Sigmoid colon (tissue), 7 donors: ENCODE results near the gene DDX31. TPM values are rescaled to one million over a fixed set of nuclear protein-coding genes. Genes with fewer than 3 reads are reported as not detected.

Experiments
- DNase-seq: peaks from one replicate; pipeline ENCODE4 v3.0.0-alpha.2; 2019
- H3K27ac ChIP-seq, 4 donors: fragments of 200-600 bp; sonication (generic); one replicate each; pipeline ENCODE4 v1.5.1; 2016 to 2019; ENCODE audit warnings: mild to moderate bottlenecking in 1 of 4
- H3K27me3 ChIP-seq, 3 donors: fragments of 200-600 bp; sonication (generic); one replicate each; pipeline ENCODE4 v1.5.1; 2019; ENCODE audit warnings: mild to moderate bottlenecking in 1 of 3
- H3K36me3 ChIP-seq, 4 donors: fragments of 200-600 bp; sonication (generic); one replicate each; pipeline ENCODE4 v1.5.1; 2016 to 2019
- H3K4me1 ChIP-seq, 4 donors: fragments of 200-600 bp; sonication (generic); one replicate each; pipeline ENCODE4 v1.5.1; 2017 to 2019
- H3K4me3 ChIP-seq, 4 donors: fragments of 200-600 bp; sonication (generic); one replicate each; pipeline ENCODE4 v1.5.1; 2017 to 2019; ENCODE audit warnings: mild to moderate bottlenecking in 2 of 4, moderate library complexity in 1 of 4
- H3K9me3 ChIP-seq, 4 donors: fragments of 200-600 bp in 3 of 4; sonication (generic) in 3 of 4; one replicate each; pipeline versions ENCODE4 v1.5.1 to v1.6.1; 2013 to 2019
- CTCF ChIP-seq, 4 experiments: fragments of 450-650 bp in 3 of 4; fragments of 200-600 bp in 1 of 4; IDR thresholded peaks; one replicate each; pipeline ENCODE4 v1.5.1; 2016 to 2019; ENCODE audit warnings: antibody characterized with exemption in 4 of 4, mild to moderate bottlenecking in 3 of 4, moderate library complexity in 2 of 4
- EP300 ChIP-seq, 4 donors: sonication (generic); formaldehyde crosslinking; IDR thresholded peaks; one replicate each; pipeline ENCODE4 v1.6.1; 2017; ENCODE audit warnings: antibody characterized with exemption in 4 of 4
- POLR2A ChIP-seq, 2 donors: fragments of 450-650 bp; IDR thresholded peaks; one replicate each; pipeline ENCODE4 v1.6.1; 2016; ENCODE audit warnings: antibody characterized with exemption in 2 of 2, mild to moderate bottlenecking in 2 of 2, moderate library complexity in 2 of 2
- POLR2AphosphoS5 ChIP-seq, 4 donors: sonication (generic); formaldehyde crosslinking; IDR thresholded peaks; one replicate each; pipeline ENCODE4 v1.6.1; 2017; ENCODE audit warnings: antibody characterized with exemption in 4 of 4
- WGBS, 2 donors: extraction: QIAGEN DNeasy Blood & Tissue Kit; methylation state at CpG; one replicate each; pipeline ENCODE4 v1.1.7; 2013; 5-methylcytosine and 5-hydroxymethylcytosine counted together
- intact Hi-C: fragments of 100-400 bp; cut with DNase I; formaldehyde crosslinking; loops from one replicate; pipeline ENCODE4 v1.15.1; 2023
- polyA plus RNA-seq, 3 donors: library from polyadenylated mRNA; stranded (reverse); fragments of 200-250 nt; gene quantifications; one replicate each; pipeline ENCODE4 v1.2.3, GENCODE V29; 2013
- total RNA-seq, 4 donors: library from RNA; depleted of rRNA; stranded (reverse); fragments of >200 nt; gene quantifications; one replicate each; pipeline ENCODE4 v1.1.0, GENCODE V29; 2016
- donor health status: healthy with polysubstance abuse.
- donor health status: Bipolar disorder and iron deficiency.
- donor health status: healthy.

DDX31 gene
- total and polyA plus RNA-seq, 7 donors: 2.4 to 8.1 (median 6.6) TPM

GRCh38 chr9:132630116-132630515 lies 39.7 kb downstream of the DDX31 start:
- 93% methylated on average over 9 of the region's 9 CpGs for WGBS, 2 donors
- Histone ChIP-seq H3K4me1 (no peaks in the 10 kb centered on the region), H3K27me3 (no peaks in the 10 kb centered on the region), H3K4me3 (no peak overlapping the region), H3K36me3 (peaks cover 10 to 51% (median 32%) of the 10 kb centered on the region in 4 donors), H3K27ac (no peak overlapping the region), H3K9me3 (no peaks in the 10 kb centered on the region)
- no peak for TF ChIP-seq POLR2A (IDR thresholded peaks at IDR 0.05)
- TF ChIP-seq CTCF (IDR thresholded peaks at IDR 0.05): no peak
- TF ChIP-seq POLR2AphosphoS5 (IDR thresholded peaks at IDR 0.05): no peak
- no peak for TF ChIP-seq EP300 (IDR thresholded peaks at IDR 0.05)
- intact Hi-C loops: no loop called here
- DNase-seq: no peak

GRCh38 chr9:132628746-132629145 lies 41.0 kb downstream of the DDX31 start:
- Histone ChIP-seq H3K4me3 (no peak overlapping the region), H3K36me3 (peaks cover 10 to 58% (median 34%) of the 10 kb centered on the region in 4 donors), H3K4me1 (no peaks in the 10 kb centered on the region), H3K27ac (no peak overlapping the region), H3K9me3 (no peaks in the 10 kb centered on the region), H3K27me3 (no peaks in the 10 kb centered on the region)
- TF ChIP-seq EP300 (IDR thresholded peaks at IDR 0.05): no peak
- no peak for TF ChIP-seq CTCF (IDR thresholded peaks at IDR 0.05)
- TF ChIP-seq POLR2AphosphoS5 (IDR thresholded peaks at IDR 0.05): no peak
- TF ChIP-seq POLR2A (IDR thresholded peaks at IDR 0.05): no peak
- 94 to 95% methylated on average over 8 of the region's 8 CpGs for WGBS, 2 donors
- intact Hi-C loops: no loop called here
- no peak for DNase-seq

GRCh38 chr9:132627594-132627993 lies 42.2 kb downstream of the DDX31 start:
- WGBS, 2 donors: 93 to 95% methylated on average over 11 of the region's 11 CpGs
- Histone ChIP-seq H3K27me3 (no peaks in the 10 kb centered on the region), H3K9me3 (no peaks in the 10 kb centered on the region), H3K4me1 (no peaks in the 10 kb centered on the region), H3K36me3 (peaks cover 10 to 63% (median 34%) of the 10 kb centered on the region in 4 donors), H3K4me3 (no peak overlapping the region), H3K27ac (no peak overlapping the region)
- no peak for DNase-seq
- no peak for TF ChIP-seq EP300 (IDR thresholded peaks at IDR 0.05)
- TF ChIP-seq POLR2AphosphoS5 (IDR thresholded peaks at IDR 0.05): no peak
- TF ChIP-seq CTCF (IDR thresholded peaks at IDR 0.05): no peak
- no peak for TF ChIP-seq POLR2A (IDR thresholded peaks at IDR 0.05)
- intact Hi-C loops: no loop called here

- no peak for DNase-seq
- H3K27ac ChIP-seq: no peak overlapping the region
- no peaks in the 10 kb centered on the region for H3K4me1 ChIP-seq
- WGBS, 2 donors: 19 to 70% methylated on average over 7 of the region's 7 CpGs
- peaks cover 10 to 67% (median 36%) of the 10 kb centered on the region in 4 donors for H3K36me3 ChIP-seq
- H3K4me3 ChIP-seq: no peak overlapping the region
- no peaks in the 10 kb centered on the region for H3K27me3 ChIP-seq
- intact Hi-C loops: no loop called here
- no peaks in the 10 kb centered on the region for H3K9me3 ChIP-seq
- TF ChIP-seq CTCF (IDR thresholded peaks at IDR 0.05) (no peak), POLR2A (IDR thresholded peaks at IDR 0.05) (no peak), EP300 (IDR thresholded peaks at IDR 0.05) (no peak), POLR2AphosphoS5 (IDR thresholded peaks at IDR 0.05) (no peak)
Measured at GRCh38 chr9:132627106-132627505, 42.7 kb downstream of the DDX31 start.

- H3K4me1 ChIP-seq: no peaks in the 10 kb centered on the region
- H3K9me3 ChIP-seq: no peaks in the 10 kb centered on the region
- peaks cover 10 to 61% (median 37%) of the 10 kb centered on the region in 4 donors for H3K36me3 ChIP-seq
- H3K27ac ChIP-seq: no peak overlapping the region
- intact Hi-C loops: no loop called here
- H3K27me3 ChIP-seq: no peaks in the 10 kb centered on the region
- no peak for TF ChIP-seq CTCF (IDR thresholded peaks at IDR 0.05)
- no peak for TF ChIP-seq POLR2A (IDR thresholded peaks at IDR 0.05)
- TF ChIP-seq EP300 (IDR thresholded peaks at IDR 0.05): no peak
- TF ChIP-seq POLR2AphosphoS5 (IDR thresholded peaks at IDR 0.05): no peak
- 92 to 93% methylated on average over 5 of the region's 5 CpGs for WGBS, 2 donors
- DNase-seq: no peak
- no peak overlapping the region for H3K4me3 ChIP-seq
Measured at GRCh38 chr9:132626285-132626684, 43.5 kb downstream of the DDX31 start.
